ENCODE data around the gene VSIG10L2. TPM values are rescaled to one million over a fixed set of nuclear protein-coding genes. Genes with fewer than 3 reads are reported as not detected.

Gene VSIG10L2
- total RNA-seq, 1 donor from 2014 or later: not detected

DNA sequence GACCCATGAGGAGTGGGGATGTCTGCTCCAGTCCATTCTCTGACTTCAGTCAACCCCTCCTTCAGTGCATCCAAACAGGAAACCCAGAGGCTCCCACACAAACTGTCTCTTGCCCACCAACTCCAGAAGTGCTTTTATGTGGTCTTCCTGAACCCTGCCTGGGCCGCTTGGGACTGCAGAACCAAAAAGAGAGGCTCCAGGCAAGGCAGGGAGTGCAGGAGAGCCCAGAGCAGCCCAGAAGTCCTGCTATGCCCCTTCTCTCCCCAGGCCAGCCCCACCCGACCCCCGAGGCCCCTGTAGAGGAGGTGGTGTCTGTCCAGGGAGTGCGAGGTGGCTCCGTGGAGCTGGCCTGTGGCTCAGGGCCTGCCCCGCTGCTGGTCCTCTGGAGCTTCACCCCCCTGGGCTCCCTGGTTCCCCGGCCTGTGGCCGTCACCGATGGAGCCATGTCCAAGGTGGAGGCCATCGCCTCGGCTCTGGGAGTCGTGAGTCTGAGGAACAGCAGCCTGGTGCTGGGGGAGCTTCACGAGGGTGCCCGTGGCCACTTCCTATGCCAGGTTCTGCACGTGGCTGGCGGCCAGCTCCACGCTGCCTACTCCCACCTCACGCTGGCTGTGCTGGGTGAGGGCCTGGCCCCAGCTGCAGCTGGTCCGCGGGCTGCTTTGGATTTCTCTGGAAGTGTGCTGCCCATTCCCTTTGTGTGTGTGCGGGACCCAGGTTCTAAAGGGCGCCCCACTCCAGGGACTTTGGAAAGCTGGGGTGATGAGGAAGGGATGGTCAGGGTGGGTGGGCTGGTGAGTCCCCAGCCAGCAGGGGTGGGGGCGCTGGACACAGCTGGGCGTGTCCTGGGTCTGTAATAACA is 1.8 kb downstream of the VSIG10L2 start:
- TF ChIP-seq, protein P1, sequence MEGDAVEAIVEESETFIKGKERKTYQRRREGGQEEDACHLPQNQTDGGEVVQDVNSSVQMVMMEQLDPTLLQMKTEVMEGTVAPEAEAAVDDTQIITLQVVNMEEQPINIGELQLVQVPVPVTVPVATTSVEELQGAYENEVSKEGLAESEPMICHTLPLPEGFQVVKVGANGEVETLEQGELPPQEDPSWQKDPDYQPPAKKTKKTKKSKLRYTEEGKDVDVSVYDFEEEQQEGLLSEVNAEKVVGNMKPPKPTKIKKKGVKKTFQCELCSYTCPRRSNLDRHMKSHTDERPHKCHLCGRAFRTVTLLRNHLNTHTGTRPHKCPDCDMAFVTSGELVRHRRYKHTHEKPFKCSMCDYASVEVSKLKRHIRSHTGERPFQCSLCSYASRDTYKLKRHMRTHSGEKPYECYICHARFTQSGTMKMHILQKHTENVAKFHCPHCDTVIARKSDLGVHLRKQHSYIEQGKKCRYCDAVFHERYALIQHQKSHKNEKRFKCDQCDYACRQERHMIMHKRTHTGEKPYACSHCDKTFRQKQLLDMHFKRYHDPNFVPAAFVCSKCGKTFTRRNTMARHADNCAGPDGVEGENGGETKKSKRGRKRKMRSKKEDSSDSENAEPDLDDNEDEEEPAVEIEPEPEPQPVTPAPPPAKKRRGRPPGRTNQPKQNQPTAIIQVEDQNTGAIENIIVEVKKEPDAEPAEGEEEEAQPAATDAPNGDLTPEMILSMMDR (conservative IDR thresholded peaks at IDR 0.05; ENCODE audit: low read depth, low read length): no peak
- no peak for DNase-seq (ENCODE audit: low read depth)

DNA sequence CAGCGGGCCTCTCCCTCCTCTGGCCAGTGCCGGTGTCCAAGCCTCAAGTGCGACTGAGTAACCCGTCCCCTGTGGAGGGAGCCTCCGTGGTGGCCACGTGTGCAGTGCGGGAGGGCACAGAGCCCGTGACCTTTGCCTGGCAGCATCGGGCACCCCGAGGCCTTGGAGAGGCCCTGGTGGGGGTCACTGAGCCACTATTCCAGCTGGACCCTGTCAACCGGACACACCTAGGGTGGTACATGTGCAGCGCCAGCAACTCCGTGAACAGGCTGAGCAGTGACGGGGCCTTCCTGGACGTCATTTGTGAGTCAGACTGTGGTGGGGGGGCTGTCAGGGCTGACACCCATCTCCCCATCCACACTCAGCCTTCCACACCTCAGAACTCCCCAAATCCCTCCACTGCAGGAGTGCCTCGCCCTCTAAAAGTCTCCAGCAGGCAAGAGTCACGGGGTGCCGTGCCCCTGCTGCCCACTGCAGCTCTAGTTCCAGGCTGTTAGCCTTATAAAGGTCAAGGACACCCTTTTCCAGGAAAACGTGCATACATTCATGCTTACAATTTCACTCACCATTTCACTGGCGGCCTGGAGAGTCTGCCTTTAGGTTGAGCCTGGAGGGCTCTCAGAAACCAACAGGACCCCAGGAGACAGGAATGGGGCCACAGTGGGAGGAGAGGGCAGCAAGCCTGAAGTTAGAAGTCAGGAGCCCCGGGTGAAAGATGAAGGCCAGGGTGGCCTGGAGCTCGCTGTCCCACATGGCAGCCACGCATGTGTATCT is 2.6 kb downstream of the VSIG10L2 start:
- TF ChIP-seq, protein P1 (conservative IDR thresholded peaks at IDR 0.05; ENCODE audit: low read depth, low read length): no peak
- H3K4me3 ChIP-seq (ENCODE audit: low read depth, low read length): no peak overlapping the region
- no peak for DNase-seq (ENCODE audit: low read depth)

More for the DNA sequence above, 1.8 kb downstream of the VSIG10L2 start:
- H3K4me3 ChIP-seq (ENCODE audit: low read depth, low read length): no peak overlapping the region

DNA sequence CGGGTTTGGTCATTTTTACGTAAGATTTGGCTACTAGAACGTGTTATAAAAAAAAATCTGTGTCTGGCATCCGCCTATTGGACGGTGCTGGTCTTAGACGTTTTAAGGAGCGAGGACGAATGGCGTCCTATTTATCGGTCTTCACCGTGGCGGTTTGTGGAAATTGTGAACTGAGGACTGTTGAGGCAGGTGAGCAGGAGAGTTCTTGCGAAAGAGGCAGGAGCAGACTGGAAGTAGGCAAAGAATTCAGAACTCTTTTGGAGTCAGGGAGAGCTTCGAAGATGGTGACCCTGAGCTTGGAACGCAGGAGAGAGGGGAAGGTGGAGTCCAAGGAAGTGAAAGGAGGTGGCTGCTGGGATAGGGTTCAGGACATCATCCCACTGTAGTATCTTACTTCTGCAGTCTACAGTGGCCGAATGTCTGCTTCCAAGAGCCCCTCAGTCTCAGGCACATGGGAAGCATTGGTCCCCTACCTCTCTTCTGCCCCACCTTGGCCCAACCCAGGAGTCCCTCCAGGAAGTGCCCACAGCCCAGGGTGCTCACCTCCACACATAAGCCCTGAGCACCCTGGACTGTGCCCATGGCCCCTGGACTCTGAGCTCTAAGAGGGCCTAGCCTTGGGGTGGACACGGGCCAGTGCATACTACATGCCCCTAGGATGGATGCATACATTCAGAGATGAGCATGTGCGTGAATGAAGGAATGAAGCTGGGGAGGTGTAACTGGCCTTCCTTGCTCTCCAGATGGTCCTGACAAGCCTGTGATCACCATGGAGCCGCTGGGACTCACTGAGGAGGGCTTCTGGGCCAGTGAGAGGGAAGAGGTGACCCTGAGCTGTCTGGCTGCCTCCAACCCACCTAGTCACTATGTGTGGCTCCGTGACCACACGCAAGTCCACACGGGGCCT is 3.7 kb downstream of the VSIG10L2 start:
- TF ChIP-seq, protein P1 (conservative IDR thresholded peaks at IDR 0.05; ENCODE audit: low read depth, low read length): no peak
- no peak for DNase-seq (ENCODE audit: low read depth)
- no peak overlapping the region for H3K4me3 ChIP-seq (ENCODE audit: low read depth, low read length)

- H3K4me3 ChIP-seq (ENCODE audit: low read depth, low read length): no peak overlapping the region
- TF ChIP-seq, protein P1 (conservative IDR thresholded peaks at IDR 0.05; ENCODE audit: low read depth, low read length): no peak
- DNase-seq (ENCODE audit: low read depth): no peak
Observed at GRCh38 chr11:125950178-125950490, 4.3 kb downstream of the VSIG10L2 start.

- TF ChIP-seq, protein P1 (conservative IDR thresholded peaks at IDR 0.05; ENCODE audit: low read depth, low read length): no peak
- no peak overlapping the region for H3K4me3 ChIP-seq (ENCODE audit: low read depth, low read length)
- no peak for DNase-seq (ENCODE audit: low read depth)
Observed at GRCh38 chr11:125950696-125951651, 5.1 kb downstream of the VSIG10L2 start.

GRCh38 chr11:125951731-125952130 is 5.9 kb downstream of the VSIG10L2 start:
- TF ChIP-seq, protein P1 (conservative IDR thresholded peaks at IDR 0.05; ENCODE audit: low read depth, low read length): no peak
- no peak overlapping the region for H3K4me3 ChIP-seq (ENCODE audit: low read depth, low read length)
- DNase-seq (ENCODE audit: low read depth): no peak
